ENCODE data around the gene TNFRSF17.

- TF ChIP-seq POLR2A (IDR thresholded peaks at IDR 0.05) (no peak), CTCF (IDR thresholded peaks at IDR 0.05) (no peak)
These were observed 41.6 kb downstream of the TNFRSF17 start for GRCh38 chr16:12006637-12007036.

All from esophagus squamous epithelium (tissue), 4 donors.